Ectodermal cell (in vitro differentiated cells): Measurements from ENCODE around the gene BTD.

ENCODE experiments used
- H3K27ac ChIP-seq: 2 replicates; pipeline ENCODE4 v1.7.0; 2013; ENCODE audit warnings: mild to moderate bottlenecking, low read depth, low read length; ENCODE audit not compliant: insufficient read depth, poor library complexity, severe bottlenecking
- H3K27me3 ChIP-seq: 2 replicates; pipeline ENCODE4 v1.7.0; 2013; ENCODE audit warnings: mild to moderate bottlenecking, low read length; ENCODE audit not compliant: insufficient read depth, control insufficient read depth, poor library complexity, severe bottlenecking
- H3K36me3 ChIP-seq: one replicate; pipeline ENCODE4 v1.7.0; 2013; ENCODE audit warnings: low read length; ENCODE audit not compliant: control insufficient read depth, insufficient read depth
- H3K4me1 ChIP-seq: one replicate; pipeline ENCODE4 v1.7.0; 2013; ENCODE audit warnings: low read length; ENCODE audit not compliant: control insufficient read depth, insufficient read depth
- H3K4me3 ChIP-seq: 2 replicates; pipeline ENCODE4 v1.7.0; 2013; ENCODE audit warnings: low read depth, low read length, control low read depth; ENCODE audit not compliant: insufficient read depth
- H3K9me3 ChIP-seq: 2 replicates; pipeline ENCODE4 v1.7.0; 2013; ENCODE audit warnings: mild to moderate bottlenecking, low read length, moderate library complexity; ENCODE audit not compliant: control insufficient read depth
- WGBS, 2 experiments: methylation state at CpG; one replicate each; pipeline ENCODE4 v1.1.7; 2013; ENCODE audit warnings: missing lambda C conversion rate in 2 of 2; 5-methylcytosine and 5-hydroxymethylcytosine counted together

BTD gene

DNA sequence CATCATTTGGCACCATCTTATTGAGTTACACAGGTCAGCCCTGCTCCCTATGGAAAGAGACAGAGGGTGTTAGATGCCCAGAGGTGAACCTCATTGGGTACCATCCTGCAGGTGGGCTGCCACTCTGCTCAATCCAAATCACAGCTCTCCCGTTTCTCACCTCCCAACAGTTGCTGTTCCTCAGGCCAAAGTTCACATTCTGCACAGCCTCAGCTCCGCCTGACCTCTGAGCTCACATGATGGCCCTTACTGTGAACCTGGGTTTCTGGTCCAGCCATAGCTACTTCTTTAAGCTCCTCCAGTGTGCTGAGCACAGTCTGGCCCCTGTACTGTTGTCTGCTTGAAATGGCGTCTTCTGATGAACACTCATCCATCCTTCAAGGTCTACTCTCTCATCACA lies 47.8 kb downstream of the BTD start:
- H3K9me3 ChIP-seq: no peaks in the 10 kb centered on the region
- H3K27ac ChIP-seq: no peak overlapping the region
- no peak overlapping the region for H3K4me3 ChIP-seq
- H3K27me3 ChIP-seq: no peaks in the 10 kb centered on the region
- H3K36me3 ChIP-seq: no peaks in the 10 kb centered on the region
- WGBS, 2 experiments: 95 to 96% methylated on average over 3 of the region's 3 CpGs
- no peaks in the 10 kb centered on the region for H3K4me1 ChIP-seq

GRCh38 chr3:15649858-15650257 lies 48.3 kb downstream of the BTD start:
- Histone ChIP-seq H3K36me3 (no peaks in the 10 kb centered on the region), H3K9me3 (no peaks in the 10 kb centered on the region), H3K27ac (no peak overlapping the region), H3K27me3 (no peaks in the 10 kb centered on the region), H3K4me1 (no peaks in the 10 kb centered on the region), H3K4me3 (no peak overlapping the region)
- 85 to 95% methylated on average over 5 of the region's 5 CpGs for WGBS, 2 experiments

- Histone ChIP-seq H3K4me3 (no peak overlapping the region), H3K4me1 (no peaks in the 10 kb centered on the region), H3K36me3 (no peaks in the 10 kb centered on the region), H3K27ac (no peak overlapping the region), H3K9me3 (no peaks in the 10 kb centered on the region), H3K27me3 (no peaks in the 10 kb centered on the region)
- WGBS, 2 experiments: 92 to 96% methylated on average over 8 of the region's 8 CpGs
These were observed 49.9 kb downstream of the BTD start for GRCh38 chr3:15651396-15651795.

DNA sequence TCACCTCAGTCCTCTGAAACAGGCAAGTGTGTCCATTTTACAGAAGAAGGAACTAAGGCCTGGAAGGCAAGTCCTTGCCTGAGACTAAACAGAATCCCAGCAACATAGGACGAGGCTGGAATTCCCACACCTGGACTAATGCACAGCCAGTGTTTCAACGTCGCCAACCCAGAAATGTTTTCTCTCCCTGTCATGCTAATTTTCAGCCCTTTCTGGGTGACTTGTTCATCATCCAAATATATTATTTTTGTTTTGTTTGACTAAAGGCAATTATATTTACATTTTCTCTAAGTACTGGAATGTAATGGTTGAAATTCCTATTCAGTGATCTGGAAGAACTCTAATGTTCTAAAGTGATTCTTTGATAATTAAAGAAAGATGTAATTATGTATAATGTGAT lies 51.8 kb downstream of the BTD start:
- H3K9me3 ChIP-seq: peaks cover 3% of the 10 kb centered on the region
- H3K4me3 ChIP-seq: no peak overlapping the region
- H3K4me1 ChIP-seq: no peaks in the 10 kb centered on the region
- 91 to 95% methylated on average over 3 of the region's 3 CpGs for WGBS, 2 experiments
- H3K27me3 ChIP-seq: no peaks in the 10 kb centered on the region
- no peak overlapping the region for H3K27ac ChIP-seq
- H3K36me3 ChIP-seq: peaks cover 3% of the 10 kb centered on the region

DNA sequence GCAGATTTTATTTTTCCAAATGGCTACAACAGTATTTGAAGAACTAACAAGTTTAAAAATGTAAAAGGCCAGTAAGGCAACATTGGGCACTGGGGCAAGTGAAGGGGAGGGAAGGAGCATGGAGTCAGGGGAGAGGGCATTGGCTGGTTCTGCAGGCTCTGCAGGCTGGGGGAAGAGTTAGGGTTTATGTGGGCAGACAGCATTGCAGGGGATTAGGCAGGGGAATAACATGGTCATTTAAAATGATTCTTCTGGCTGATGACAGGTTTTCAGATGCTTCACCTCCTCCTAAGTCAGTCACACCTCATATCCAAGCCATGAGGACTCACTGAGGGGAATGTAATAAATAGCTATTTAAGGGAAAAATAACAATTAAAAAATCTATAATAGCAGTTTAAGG lies 52.6 kb downstream of the BTD start:
- Histone ChIP-seq H3K9me3 (peaks cover 3% of the 10 kb centered on the region), H3K36me3 (peaks cover 3% of the 10 kb centered on the region), H3K4me3 (no peak overlapping the region), H3K4me1 (no peaks in the 10 kb centered on the region), H3K27ac (no peak overlapping the region), H3K27me3 (no peaks in the 10 kb centered on the region)

DNA sequence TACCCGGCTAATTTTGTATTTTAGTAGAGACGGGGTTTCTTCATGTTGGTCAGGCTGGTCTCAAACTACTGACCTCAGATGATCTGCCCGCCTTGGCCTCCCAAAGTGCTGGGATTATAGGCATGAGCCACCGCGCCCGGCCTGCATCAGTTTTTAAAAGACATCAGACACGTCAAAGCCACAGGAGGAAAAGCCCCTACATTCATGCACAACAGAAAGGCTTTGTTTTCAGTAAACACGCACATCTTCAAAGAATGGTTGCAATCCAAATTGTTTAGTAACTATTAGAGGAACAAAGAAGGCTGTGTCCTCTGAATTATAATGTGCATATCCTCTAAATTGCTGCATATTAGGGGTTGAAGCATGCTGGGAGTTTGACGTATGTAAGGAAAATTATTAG lies 53.3 kb downstream of the BTD start:
- WGBS, 2 experiments: 90 to 92% methylated on average over 9 of the region's 9 CpGs
- Histone ChIP-seq H3K36me3 (peaks cover 3% of the 10 kb centered on the region), H3K27me3 (no peaks in the 10 kb centered on the region), H3K27ac (no peak overlapping the region), H3K4me3 (no peak overlapping the region), H3K4me1 (no peaks in the 10 kb centered on the region), H3K9me3 (peaks cover 3% of the 10 kb centered on the region)

- H3K27ac ChIP-seq: no peak overlapping the region
- no peaks in the 10 kb centered on the region for H3K4me1 ChIP-seq
- H3K9me3 ChIP-seq: peaks cover 3% of the 10 kb centered on the region
- H3K36me3 ChIP-seq: peaks cover 3% of the 10 kb centered on the region
- H3K4me3 ChIP-seq: no peak overlapping the region
- no peaks in the 10 kb centered on the region for H3K27me3 ChIP-seq
- WGBS, 2 experiments: 95 to 100% methylated on average over 4 of the region's 5 CpGs
These were observed 54.8 kb downstream of the BTD start for GRCh38 chr3:15656342-15656741.

DNA sequence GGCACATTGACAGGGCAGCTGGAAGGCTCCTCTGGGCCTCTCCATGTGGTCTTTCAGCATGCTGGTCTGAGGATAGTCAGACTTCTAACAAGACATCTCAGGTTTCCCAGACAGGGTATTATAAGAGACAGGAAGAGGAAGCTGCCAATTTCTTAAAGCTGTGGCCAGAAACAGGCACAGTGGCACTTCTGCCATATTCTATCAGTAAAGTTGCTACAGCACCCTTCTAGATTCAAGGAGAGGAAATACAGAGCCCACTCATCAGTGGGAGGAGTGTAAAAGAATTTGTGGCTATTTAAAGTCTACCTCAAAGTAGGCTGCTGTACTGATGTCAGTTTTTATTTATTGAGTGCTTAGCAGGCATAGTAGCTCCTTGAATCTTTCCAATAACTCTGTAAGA lies 55.5 kb downstream of the BTD start:
- Histone ChIP-seq H3K4me3 (no peak overlapping the region), H3K27ac (no peak overlapping the region), H3K27me3 (no peaks in the 10 kb centered on the region), H3K4me1 (no peaks in the 10 kb centered on the region), H3K36me3 (peaks cover 3% of the 10 kb centered on the region), H3K9me3 (peaks cover 3% of the 10 kb centered on the region)

DNA sequence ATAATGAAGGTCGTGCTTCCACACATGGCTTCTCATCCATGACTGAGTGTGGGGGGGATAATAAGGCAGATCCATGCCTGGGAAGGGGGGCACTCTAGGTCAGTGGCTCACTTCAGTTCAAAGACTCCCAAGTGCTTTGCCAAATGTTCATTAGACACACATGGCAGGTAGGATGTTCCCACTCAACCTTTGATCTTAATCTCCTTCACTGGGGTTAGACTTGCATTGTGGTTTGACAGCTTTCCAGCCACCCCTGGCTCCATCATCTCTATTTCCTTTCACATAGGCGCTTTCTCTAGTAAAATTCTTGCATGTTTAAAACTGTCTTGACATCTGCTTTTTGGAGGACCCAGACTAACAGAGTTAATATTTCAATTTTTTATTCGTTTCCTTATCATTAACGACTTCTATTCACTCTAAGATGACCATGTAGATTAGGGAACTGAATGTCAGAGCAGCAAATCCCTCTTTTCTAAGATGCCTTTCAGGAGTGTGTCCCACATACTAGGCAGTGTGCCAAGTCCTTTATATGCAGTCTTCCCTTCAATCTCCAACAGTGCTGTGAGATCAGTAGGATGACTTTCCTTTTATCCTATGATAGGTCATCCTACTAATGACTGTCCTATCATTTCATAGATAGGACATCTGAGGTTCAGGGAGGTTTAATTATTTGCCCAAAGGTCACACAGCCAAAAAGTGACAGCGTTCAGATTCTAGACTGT lies 57.9 kb downstream of the BTD start:
- no peaks in the 10 kb centered on the region for H3K4me1 ChIP-seq
- H3K9me3 ChIP-seq: peaks cover 3% of the 10 kb centered on the region
- H3K27ac ChIP-seq: no peak overlapping the region
- 92 to 96% methylated on average over 5 of the region's 5 CpGs for WGBS, 2 experiments
- H3K27me3 ChIP-seq: no peaks in the 10 kb centered on the region
- no peak overlapping the region for H3K4me3 ChIP-seq
- peaks cover 3% of the 10 kb centered on the region for H3K36me3 ChIP-seq

DNA sequence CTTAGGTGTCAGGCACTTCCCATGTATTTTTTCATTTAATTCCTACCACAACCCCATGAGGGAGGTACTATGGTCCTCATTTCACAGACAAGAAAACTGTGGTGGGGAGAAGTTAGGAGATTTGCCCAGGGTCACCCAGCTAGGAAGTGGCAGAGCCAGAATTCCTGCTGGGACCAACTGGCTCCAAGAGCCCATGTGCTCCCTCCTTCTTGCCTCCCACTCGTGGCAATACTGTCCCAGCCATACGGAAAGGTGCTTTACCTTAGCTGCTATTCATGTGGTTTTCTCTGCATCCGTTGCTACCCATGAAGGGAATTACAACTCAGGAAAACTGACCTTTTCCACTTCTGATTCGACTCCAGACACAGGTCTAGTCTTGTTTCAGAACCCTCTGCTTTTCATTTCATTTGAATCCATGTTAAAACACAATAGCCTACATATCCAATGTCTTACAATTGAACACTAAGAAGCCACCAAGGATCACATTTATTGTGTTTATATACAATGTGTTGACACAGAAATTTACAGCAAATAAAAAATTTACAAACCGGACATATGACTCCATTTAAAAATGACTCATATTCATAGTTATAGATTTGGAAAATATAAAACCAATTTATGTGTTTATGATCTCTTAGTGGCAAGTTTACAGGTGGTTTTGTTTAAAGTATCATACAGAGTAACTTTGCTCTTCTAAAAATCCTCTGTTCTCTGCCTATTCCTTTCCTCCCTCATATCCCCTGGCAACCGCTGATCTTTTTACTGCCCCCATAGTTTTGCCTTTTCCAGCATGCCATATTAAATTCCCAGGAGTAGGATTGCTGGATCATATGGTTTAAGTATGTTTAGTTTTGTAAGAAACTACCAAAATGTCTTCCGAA lies 58.8 kb downstream of the BTD start:
- H3K36me3 ChIP-seq: peaks cover 3% of the 10 kb centered on the region
- H3K9me3 ChIP-seq: peaks cover 3% of the 10 kb centered on the region
- H3K4me3 ChIP-seq: no peak overlapping the region
- no peak overlapping the region for H3K27ac ChIP-seq
- WGBS, 2 experiments: 81 to 84% methylated on average over 6 to 7 of the region's 7 CpGs
- H3K27me3 ChIP-seq: no peaks in the 10 kb centered on the region
- no peaks in the 10 kb centered on the region for H3K4me1 ChIP-seq
